ENCODE measurements around the gene IQSEC3. TPM values are rescaled to one million over a fixed set of nuclear protein-coding genes. Genes with fewer than 3 reads are reported as not detected.

Gene IQSEC3
- total RNA-seq, 1 experiment from 2014 or later: 1.7 TPM

- TF ChIP-seq CTCF (IDR thresholded peaks at IDR 0.05) (peak; percentile 86), ZNF281 (CRISPR knock-in tag; IDR thresholded peaks at IDR 0.05) (peak; percentile 14; the same call in 1 of the 2 replicates), FOXP1 (CRISPR knock-in tag; IDR thresholded peaks at IDR 0.05; ENCODE audit: borderline replicate concordance) (peak; percentile 50; the same call in 1 of the 2 replicates), SP1 (CRISPR knock-in tag; conservative IDR thresholded peaks at IDR 0.05) (peak; percentile 64), GTF2I (CRISPR knock-in tag; conservative IDR thresholded peaks at IDR 0.05) (no peak), PRDM15 (CRISPR knock-in tag; IDR thresholded peaks at IDR 0.05) (no peak), ZNF138 (CRISPR knock-in tag; conservative IDR thresholded peaks at IDR 0.05) (0 out of 2 replicates have a peak, but pooled peaks have one; percentile 73), E2F1 (CRISPR knock-in tag; IDR thresholded peaks at IDR 0.05) (no peak), CBFB (CRISPR knock-in tag; IDR thresholded peaks at IDR 0.05; ENCODE audit: low read depth) (0 out of 2 replicates have a peak, but pooled peaks have one; percentile 57), ZBTB21 (CRISPR knock-in tag; IDR thresholded peaks at IDR 0.05; ENCODE audit: borderline replicate concordance) (peak; percentile 53; the same call in 1 of the 2 replicates), HMGA2 (CRISPR knock-in tag; IDR thresholded peaks at IDR 0.05) (no peak)
Measured at GRCh38 chr12:219891-220352, 153.4 kb downstream of the IQSEC3 start (continued).

- Mint-ChIP-seq H3K27me3 (ENCODE audit: low read depth) (peaks cover 5% of the 10 kb centered on the region; the same call in 1 of the 2 replicates), H3K36me3 (no peaks in the 10 kb centered on the region), H3K4me1 (peaks cover 9% of the 10 kb centered on the region), H3K9me3 (no peaks in the 10 kb centered on the region), H3K4me3 (peak overlapping the region; percentile 25; the same call in 1 of the 2 replicates), H3K27ac (no peak overlapping the region)
- POLR2A ChIA-PET: interaction anchor here (1.0 to 1.1 kb wide), 3 partner anchors 30 to 135 kb away, joined by 3 to 4 read pairs (median 3); no protein-coding TSS in a partner anchor
- DNase-seq (ENCODE audit: low spot score): no peak
- CTCF ChIA-PET: interaction anchor here (0.6 to 3.9 kb wide), 53 partner anchors 7 to 447 kb away, joined by 3 to 52 read pairs (median 7); partner anchors contain the start of genes CCDC77 and SLC6A13
- ATAC-seq: no peak
- TF ChIP-seq MAX (CRISPR knock-in tag; IDR thresholded peaks at IDR 0.05) (no peak), ZNF423 (CRISPR knock-in tag; IDR thresholded peaks at IDR 0.05) (no peak), ZNF138 (CRISPR knock-in tag; conservative IDR thresholded peaks at IDR 0.05) (no peak), FOXP4 (CRISPR knock-in tag; IDR thresholded peaks at IDR 0.05) (no peak), GRHL2 (CRISPR knock-in tag; IDR thresholded peaks at IDR 0.05; ENCODE audit: insufficient replicate concordance, severe bottlenecking) (no peak), ARID4B (CRISPR knock-in tag; IDR thresholded peaks at IDR 0.05; ENCODE audit: borderline replicate concordance) (no peak)
Measured at GRCh38 chr12:220491-220890, 153.9 kb downstream of the IQSEC3 start.
